Measurements from ENCODE around the gene TIMM23.
"Not testable (repeated sequence)": the region's sequence is repeated elsewhere in the genome, so short reads cannot be mapped to it uniquely, and the experiment has no call there.

Gene TIMM23

GRCh38 chr10:45984473-45984872, 12.2 kb downstream of the TIMM23 start:
- DNase-seq (ENCODE audit: insufficient read length, low spot score); FAIRE-seq: not testable (repeated sequence)

- not testable (repeated sequence) for FAIRE-seq; DNase-seq (ENCODE audit: insufficient read length, low spot score)
These were observed 13.3 kb downstream of the TIMM23 start for GRCh38 chr10:45985590-45985989.

GRCh38 chr10:45997557-45997956, 25.3 kb downstream of the TIMM23 start:
- FAIRE-seq, result no peak
- TF ChIP-seq POLR2A (IDR thresholded peaks at IDR 0.05; ENCODE audit: low read depth, low read length), result no peak

GRCh38 chr10:45997994-45998763, 25.9 kb downstream of the TIMM23 start:
- FAIRE-seq, result no peak
- TF ChIP-seq POLR2A (IDR thresholded peaks at IDR 0.05; ENCODE audit: low read depth, low read length), result no peak
- no peak for DNase-seq (ENCODE audit: insufficient read length, low spot score)

More at GRCh38 chr10:45997557-45997956, 25.3 kb downstream of the TIMM23 start:
- no peak for DNase-seq (ENCODE audit: insufficient read length, low spot score)

- not testable (repeated sequence) for FAIRE-seq; DNase-seq (ENCODE audit: insufficient read length, low spot score)
These were observed 27.7 kb downstream of the TIMM23 start for GRCh38 chr10:45999955-46000354.

- DNase-seq (ENCODE audit: insufficient read length, low spot score) (no peak), FAIRE-seq (no peak)
- TF ChIP-seq POLR2A (IDR thresholded peaks at IDR 0.05; ENCODE audit: low read depth, low read length), result no peak
These were observed 28.2 kb downstream of the TIMM23 start for GRCh38 chr10:46000538-46000937.

- DNase-seq (ENCODE audit: insufficient read length, low spot score) (no peak), FAIRE-seq (no peak)
- TF ChIP-seq POLR2A (IDR thresholded peaks at IDR 0.05; ENCODE audit: low read depth, low read length), result no peak
These were observed 29.0 kb downstream of the TIMM23 start for GRCh38 chr10:46001187-46001756.

GRCh38 chr10:46002189-46002687, 29.9 kb downstream of the TIMM23 start:
- DNase-seq (ENCODE audit: insufficient read length, low spot score); FAIRE-seq: not testable (repeated sequence)

- DNase-seq (ENCODE audit: insufficient read length, low spot score) (no peak), FAIRE-seq (no peak)
- no peak for TF ChIP-seq POLR2A (IDR thresholded peaks at IDR 0.05; ENCODE audit: low read depth, low read length)
These were observed 30.8 kb downstream of the TIMM23 start for GRCh38 chr10:46002916-46003693.

- DNase-seq (ENCODE audit: insufficient read length, low spot score), result no peak
- no peak for FAIRE-seq
- no peak for TF ChIP-seq POLR2A (IDR thresholded peaks at IDR 0.05; ENCODE audit: low read depth, low read length)
These were observed 32.7 kb downstream of the TIMM23 start for GRCh38 chr10:46004963-46005362.

GRCh38 chr10:46005383-46005782, 33.1 kb downstream of the TIMM23 start:
- TF ChIP-seq POLR2A (IDR thresholded peaks at IDR 0.05; ENCODE audit: low read depth, low read length), result no peak
- FAIRE-seq (no peak), DNase-seq (ENCODE audit: insufficient read length, low spot score) (no peak)

- FAIRE-seq, result no peak
- no peak for TF ChIP-seq POLR2A (IDR thresholded peaks at IDR 0.05; ENCODE audit: low read depth, low read length)
- DNase-seq (ENCODE audit: insufficient read length, low spot score), result no peak
These were observed 33.9 kb downstream of the TIMM23 start for GRCh38 chr10:46006219-46006618.

- FAIRE-seq, result no peak
- TF ChIP-seq POLR2A (IDR thresholded peaks at IDR 0.05; ENCODE audit: low read depth, low read length), result no peak
- DNase-seq (ENCODE audit: insufficient read length, low spot score), result no peak
These were observed 40.5 kb downstream of the TIMM23 start for GRCh38 chr10:46012746-46013145.

GRCh38 chr10:46014206-46014605, 41.9 kb downstream of the TIMM23 start:
- DNase-seq (ENCODE audit: insufficient read length, low spot score), result no peak
- no peak for TF ChIP-seq POLR2A (IDR thresholded peaks at IDR 0.05; ENCODE audit: low read depth, low read length)
- FAIRE-seq, result no peak

Measured in H54 (cell line).